Measurements from ENCODE around the gene MRPL28.
A peak's percentile ranks its signal among the peaks of the same experiment; 100 is the strongest.
"Not testable (repeated sequence)": the region's sequence is repeated elsewhere in the genome, so short reads cannot be mapped to it uniquely, and the experiment has no call there.

MRPL28 gene

GRCh38 chr16:373020-373598, 2.8 kb upstream of the MRPL28 start:
- no peak for DNase-seq (ENCODE audit: low spot score)

DNA sequence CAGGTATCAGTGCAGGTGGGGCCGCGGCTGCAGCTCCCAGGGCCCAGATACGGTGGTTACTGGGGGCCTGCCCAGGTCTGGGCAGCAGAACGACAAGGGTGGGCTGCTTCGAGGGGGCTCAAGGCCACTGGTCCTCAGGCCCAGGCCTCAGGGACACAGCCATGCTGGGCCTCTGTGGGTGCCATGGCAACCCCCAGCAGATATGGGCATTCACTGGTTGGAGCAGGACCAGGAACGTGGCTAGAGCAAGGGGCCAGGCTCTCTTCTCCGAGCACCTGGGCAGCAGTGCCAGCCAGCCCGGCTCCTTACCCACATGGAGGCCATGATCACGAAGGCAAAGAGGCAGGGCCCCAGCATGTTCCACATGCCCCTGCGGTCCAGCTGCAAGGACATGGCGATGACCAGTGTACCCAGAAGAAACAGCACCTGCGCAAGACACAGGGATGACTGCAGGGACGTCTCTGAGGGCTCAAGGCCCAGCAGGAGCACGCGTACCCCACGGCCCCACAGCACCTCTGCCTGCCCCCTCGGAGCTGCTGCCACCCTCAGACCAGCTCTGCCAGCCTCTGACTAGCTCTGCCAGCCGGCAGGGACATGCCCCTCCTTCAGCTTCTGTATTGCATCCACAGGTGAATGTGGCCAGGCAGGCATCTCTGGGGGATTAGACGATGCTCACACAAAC, 2.1 kb upstream of the MRPL28 start:
- DNase-seq (ENCODE audit: low spot score) = no peak

GRCh38 chr16:371515-372301, 1.4 kb upstream of the MRPL28 start:
- DNase-seq (ENCODE audit: low spot score) = no peak

DNA sequence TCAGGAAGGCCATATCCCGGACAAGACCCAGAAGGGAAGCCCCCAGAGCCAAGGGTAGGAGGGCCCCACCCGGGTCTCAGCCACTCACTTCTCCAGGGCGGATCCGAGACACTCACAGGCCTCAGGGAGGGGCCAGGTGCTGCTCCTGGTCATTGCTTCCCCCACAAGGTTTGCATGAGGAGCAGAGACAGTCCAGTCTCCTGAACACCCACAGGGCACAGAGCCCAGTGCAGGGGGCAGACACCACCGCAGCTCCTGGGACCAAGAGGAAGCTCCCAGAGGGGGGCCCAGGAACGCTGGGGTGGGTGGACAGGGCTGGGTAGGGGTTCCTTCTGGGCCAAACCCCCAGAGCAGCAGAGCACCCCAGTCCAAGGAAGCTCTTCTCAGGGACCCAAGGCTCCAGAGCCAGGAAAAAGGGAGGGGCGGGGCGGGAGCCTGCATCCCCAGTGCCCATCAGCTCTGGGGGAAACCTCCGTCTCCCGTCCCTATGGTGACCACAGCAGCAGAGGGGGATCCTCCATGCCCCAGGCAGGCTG, 709 bp upstream of the MRPL28 start:
- DNase-seq (ENCODE audit: low spot score) = no peak

DNA sequence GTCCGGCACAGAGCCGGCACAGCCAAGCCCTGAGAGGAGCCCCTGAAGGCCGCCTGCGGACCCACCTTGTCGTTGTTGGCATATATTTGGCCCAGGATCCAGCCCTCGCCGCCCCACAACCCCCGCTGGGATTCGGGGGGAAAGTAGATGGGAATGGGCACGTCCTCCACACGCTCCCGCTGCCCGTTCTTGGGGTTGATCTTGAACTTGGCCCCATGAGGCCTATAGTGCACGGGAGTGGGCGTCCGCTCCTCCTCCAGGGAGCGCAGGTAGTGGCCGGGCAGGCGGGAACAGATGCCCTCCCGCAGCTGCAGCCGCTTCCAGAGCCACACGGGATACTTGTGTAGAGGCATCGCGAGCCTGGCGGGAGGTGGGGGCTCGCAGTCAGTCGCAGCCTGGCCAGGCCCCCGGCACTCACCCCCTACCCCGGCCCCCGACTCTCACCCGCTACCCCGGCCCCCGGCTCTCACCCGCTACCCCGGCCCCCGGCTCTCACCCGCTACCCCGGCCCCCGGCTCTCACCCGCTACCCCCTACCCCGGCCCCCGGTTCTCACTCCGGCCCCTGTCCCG, 387 bp downstream of the MRPL28 start:
- no peak for DNase-seq (ENCODE audit: low spot score)

GRCh38 chr16:369275-369865, 968 bp downstream of the MRPL28 start:
- DNase-seq (ENCODE audit: low spot score) = no peak

DNA sequence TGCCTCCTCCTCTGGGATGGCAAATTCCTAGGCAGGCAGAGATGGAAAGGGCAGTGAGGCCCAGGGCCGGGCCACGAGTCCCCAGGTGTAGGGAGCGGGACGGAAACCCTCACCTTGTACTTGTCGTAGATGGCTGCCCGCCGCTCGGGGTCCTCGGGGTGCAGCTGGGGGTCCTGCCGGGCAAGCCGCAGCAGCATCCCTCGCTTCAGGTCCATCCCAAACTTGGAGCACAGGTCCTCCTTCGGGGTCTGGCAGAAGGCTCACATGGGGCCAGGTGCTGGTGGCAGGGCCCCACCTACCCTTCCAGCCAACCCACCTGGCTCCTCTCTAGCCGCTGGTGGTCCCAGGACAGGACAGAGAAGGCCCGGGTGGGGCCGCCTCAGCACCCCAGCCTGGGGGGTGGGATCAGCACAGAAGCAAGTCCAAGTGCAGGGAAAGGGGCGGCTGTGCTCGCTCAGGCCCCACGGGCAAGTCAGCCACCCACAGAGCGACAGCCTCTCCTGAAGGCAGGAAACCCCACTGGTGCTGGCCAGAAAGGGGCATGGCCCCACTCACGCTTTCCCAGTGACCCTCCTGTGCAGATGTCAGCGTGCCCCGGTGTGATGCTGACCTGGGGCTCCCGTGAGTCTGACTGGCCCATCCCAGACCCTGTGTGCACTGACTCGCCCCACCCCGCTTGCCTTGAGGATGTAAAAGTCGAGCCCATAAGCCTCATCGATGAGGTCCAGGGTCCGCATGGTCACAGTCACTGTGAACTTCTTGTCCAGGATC, 1.8 kb downstream of the MRPL28 start:
- no peak for DNase-seq (ENCODE audit: low spot score)

DNA sequence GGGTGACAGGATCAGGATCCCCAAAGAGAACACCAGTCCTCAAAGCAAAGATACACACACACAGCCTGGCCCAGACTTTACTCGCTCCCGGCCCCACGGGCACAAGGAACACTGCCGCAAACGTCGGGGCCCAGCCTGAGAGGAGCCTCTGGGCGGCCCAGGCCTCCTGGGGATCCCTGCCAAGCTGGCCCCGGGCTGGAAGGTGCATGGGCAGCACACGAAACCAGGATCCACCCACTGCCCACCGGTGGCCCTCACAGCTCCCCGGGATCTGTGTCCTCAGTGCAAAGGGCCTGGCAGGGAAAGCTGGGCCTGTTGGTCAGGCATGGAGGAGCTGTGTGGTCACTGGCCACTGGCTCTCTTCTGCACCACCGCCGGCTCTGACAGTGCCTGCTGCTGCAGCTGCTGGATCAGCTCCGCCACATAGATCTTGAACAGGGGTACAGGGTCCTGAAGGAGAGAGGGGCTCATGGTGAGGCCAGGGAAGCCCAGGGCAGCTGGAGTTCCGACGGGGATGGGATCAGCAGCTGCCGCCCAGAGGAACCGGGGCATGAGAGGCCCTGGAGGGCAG, 2.9 kb downstream of the MRPL28 start:
- DNase-seq (ENCODE audit: low spot score) = no peak

DNA sequence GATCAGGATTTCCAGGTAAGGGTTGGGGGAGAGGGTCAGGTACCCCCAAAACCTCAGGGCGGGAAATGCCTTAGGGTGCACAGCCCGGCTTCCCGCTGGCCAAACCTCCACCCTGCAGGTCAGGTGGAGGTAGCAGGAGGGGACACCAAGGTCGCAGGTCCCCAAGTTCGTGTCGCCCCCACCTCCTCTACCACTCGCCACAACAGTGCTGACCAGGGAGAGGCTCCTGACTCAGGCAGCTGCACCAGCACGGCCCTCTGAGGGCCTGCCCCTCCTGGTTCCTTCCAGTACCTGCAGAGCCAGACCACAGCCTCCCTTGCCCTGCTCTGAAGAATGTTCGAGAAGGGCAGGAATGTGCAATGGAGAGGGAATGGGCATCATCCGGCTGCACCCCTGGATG, 3.9 kb downstream of the MRPL28 start:
- DNase-seq (ENCODE audit: low spot score) = no peak

GRCh38 chr16:364595-365491, 5.5 kb downstream of the MRPL28 start:
- DNase-seq (ENCODE audit: low spot score) = no peak

GRCh38 chr16:363766-364490, 6.4 kb downstream of the MRPL28 start:
- no peak for DNase-seq (ENCODE audit: low spot score)

DNA sequence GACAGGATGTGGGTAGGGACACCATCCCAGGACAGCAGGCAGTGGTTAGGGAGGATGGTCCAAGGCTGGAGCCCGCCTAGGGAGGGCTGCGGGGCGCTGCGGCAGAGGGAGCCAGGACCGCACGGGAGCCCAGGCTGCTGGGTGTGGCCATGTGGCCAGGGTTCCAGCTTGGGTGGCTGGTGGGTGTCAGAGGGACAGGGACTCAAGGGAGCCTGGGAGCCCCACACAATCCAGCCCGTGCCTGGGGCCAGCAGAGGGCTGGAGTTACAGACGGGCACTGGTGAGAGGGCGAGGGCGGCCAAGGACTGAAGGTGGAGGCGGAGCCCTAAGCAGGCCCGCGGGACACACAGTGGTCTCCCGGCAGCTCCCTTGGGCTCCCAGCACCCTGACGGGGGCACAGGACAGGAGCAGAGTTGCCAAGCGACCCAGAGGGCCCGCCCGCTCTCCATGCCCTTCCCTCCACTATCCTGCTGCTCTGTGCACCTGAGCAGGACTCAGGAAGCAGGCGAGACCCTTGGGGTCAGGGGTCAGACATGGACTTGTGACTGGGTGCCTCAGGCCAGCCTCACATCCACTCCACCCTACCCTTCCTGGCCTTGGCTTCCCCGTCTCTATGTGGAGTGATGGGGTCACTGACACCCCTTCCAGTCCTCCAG, 7.1 kb downstream of the MRPL28 start:
- DNase-seq (ENCODE audit: low spot score) = no peak

- not testable (repeated sequence) for DNase-seq (ENCODE audit: low spot score)
Observed at GRCh38 chr16:362702-362999, 7.7 kb downstream of the MRPL28 start.

- DNase-seq (ENCODE audit: low spot score) = peak; percentile 97
Observed at GRCh38 chr16:361872-362701, 8.3 kb downstream of the MRPL28 start.

DNA sequence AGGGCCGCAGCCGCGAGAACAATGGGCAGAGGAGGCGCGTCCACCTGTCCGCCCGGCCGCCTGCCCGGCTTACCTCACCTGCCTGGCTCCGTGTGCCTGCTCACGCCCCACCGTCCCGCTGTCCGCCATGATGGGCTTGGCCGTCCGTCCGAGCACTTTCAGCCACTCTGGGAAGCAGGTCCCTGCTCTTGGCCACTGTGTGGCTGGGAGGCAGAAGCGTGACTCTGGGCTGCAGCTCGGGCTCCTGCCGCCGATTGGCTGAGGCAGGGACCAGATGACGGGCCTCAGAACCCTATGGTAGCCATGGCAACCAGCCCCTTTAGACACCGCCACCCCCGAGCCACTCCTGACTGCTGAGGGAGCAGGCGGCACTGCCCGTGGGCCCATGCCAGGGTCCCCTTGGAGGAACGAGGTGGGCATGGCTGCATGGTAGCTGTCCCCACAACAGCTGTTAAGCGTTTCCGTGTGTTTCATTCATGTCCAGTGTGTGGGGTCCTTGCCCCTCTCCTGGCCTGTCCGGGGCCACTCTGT, 8.9 kb downstream of the MRPL28 start:
- no peak for DNase-seq (ENCODE audit: low spot score)

DNA sequence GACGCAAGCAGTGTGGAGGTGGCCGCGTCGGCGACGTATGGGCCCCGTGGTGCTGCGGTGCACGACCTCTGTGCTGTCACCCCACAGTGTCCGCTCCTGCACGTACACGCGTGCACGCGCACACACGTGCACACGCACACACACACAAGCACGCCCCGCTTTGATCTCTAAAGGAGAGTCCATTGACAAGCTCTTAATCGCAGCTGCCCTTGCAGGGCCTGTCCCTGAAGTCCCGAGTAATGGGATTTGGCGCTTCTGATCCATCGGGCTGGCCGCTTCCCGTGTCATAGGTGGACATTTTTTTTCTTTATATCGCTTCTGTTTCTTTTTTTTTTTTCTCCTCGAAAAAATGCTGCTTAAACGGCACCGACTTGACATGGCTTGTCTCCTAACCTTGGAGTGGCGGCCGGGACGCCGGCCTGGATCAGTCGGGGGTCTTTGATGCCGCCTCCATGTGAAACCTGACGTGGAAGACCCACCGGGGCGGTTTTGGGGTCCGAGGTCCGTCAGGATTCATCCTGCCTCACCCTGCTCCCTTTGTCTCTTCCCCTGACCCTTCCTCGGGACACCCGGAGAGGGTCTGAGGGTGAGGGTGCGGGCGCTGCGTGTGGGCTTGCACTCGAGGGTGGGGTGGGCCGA, 9.5 kb downstream of the MRPL28 start:
- DNase-seq (ENCODE audit: low spot score) = no peak
